SU-DHL-6 (cell line): ENCODE results near the gene CYTH4.

ENCODE experiments used
- H2AFZ ChIP-seq: fragments of 200-600 bp; sonication (generic); 2 replicates; pipeline ENCODE4 v1.6.1; 2014; ENCODE audit warnings: low read depth, mild to moderate bottlenecking, moderate library complexity, mixed read lengths, antibody characterized with exemption, low read length; ENCODE audit not compliant: severe bottlenecking
- H3F3A ChIP-seq: fragments of 200-600 bp; shearing (Covaris generic); 2 replicates; pipeline ENCODE4 v1.6.0; 2016; ENCODE audit warnings: antibody characterized with exemption, mild to moderate bottlenecking; ENCODE audit not compliant: insufficient read depth
- H3K27ac ChIP-seq: fragments of 200-600 bp; sonication (generic); 2 replicates; pipeline ENCODE4 v1.5.1; 2016; ENCODE audit warnings: low read depth, mild to moderate bottlenecking, low read length, moderate library complexity, mixed read lengths
- H3K27me3 ChIP-seq: fragments of 200-600 bp; sonication (generic), shearing (Covaris generic); 2 replicates; pipeline ENCODE4 v1.6.0; 2014; ENCODE audit warnings: mild to moderate bottlenecking, low read length
- H3K36me3 ChIP-seq: fragments of 200-600 bp; sonication (generic); 2 replicates; pipeline ENCODE4 v1.6.1; 2014; ENCODE audit warnings: mild to moderate bottlenecking, low read length, mixed read lengths
- H3K4me2 ChIP-seq: fragments of 300-600, 200-600 bp; shearing (Covaris generic), sonication (generic); 2 replicates; pipeline ENCODE4 v1.6.0; 2014; ENCODE audit warnings: low read length, low read depth, mild to moderate bottlenecking; ENCODE audit not compliant: poor library complexity, severe bottlenecking
- H3K4me3 ChIP-seq: fragments of 200-600 bp; sonication (generic); 2 replicates; pipeline ENCODE4 v1.5.1; 2014; ENCODE audit warnings: antibody characterized with exemption, low read length, mild to moderate bottlenecking, mixed read lengths; ENCODE audit not compliant: insufficient read depth, poor library complexity, severe bottlenecking
- H3K79me2 ChIP-seq: fragments of 200-600 bp; sonication (generic); 2 replicates; pipeline ENCODE4 v1.6.1; 2014; ENCODE audit warnings: mild to moderate bottlenecking, low read length, moderate library complexity; ENCODE audit not compliant: insufficient read depth
- H3K9ac ChIP-seq: fragments of 200-600 bp; sonication (generic); 2 replicates; pipeline ENCODE4 v1.7.0; 2014; ENCODE audit warnings: mild to moderate bottlenecking, low read length
- H3K9me2 ChIP-seq: fragments of 200-600 bp; sonication (generic); replicated peaks from 2 replicates; pipeline ENCODE4 v1.6.1; 2014; ENCODE audit warnings: low read length; ENCODE audit not compliant: insufficient read depth
- H3K9me3 ChIP-seq: fragments of 200-600 bp; sonication (generic); 2 replicates; pipeline ENCODE4 v1.6.1; 2014; ENCODE audit warnings: low read length, mixed read lengths; ENCODE audit not compliant: insufficient read depth
- H4K20me1 ChIP-seq: fragments of 200-600 bp; sonication (generic); 2 replicates; pipeline ENCODE4 v1.6.1; 2014; ENCODE audit warnings: low read depth, mild to moderate bottlenecking, antibody characterized with exemption, low read length, moderate library complexity, mixed read lengths
- EZH2phosphoT487 ChIP-seq: fragments of 200-600 bp; sonication (generic), shearing (Covaris generic); conservative IDR thresholded peaks from 2 replicates; pipeline ENCODE4 v1.6.1; 2018; ENCODE audit warnings: mild to moderate bottlenecking, antibody characterized with exemption, low read length, moderate library complexity, mixed read lengths
- TF ChIP-seq, protein P1 (sequence below): fragments of 200-600 bp; sonication (generic); IDR thresholded peaks from one replicate; pipeline ENCODE4 v1.5.1; 2017; ENCODE audit warnings: antibody characterized with exemption, mild to moderate bottlenecking, low read length, moderate library complexity; ENCODE audit not compliant: insufficient read depth, poor library complexity, severe bottlenecking

CYTH4 gene

DNA sequence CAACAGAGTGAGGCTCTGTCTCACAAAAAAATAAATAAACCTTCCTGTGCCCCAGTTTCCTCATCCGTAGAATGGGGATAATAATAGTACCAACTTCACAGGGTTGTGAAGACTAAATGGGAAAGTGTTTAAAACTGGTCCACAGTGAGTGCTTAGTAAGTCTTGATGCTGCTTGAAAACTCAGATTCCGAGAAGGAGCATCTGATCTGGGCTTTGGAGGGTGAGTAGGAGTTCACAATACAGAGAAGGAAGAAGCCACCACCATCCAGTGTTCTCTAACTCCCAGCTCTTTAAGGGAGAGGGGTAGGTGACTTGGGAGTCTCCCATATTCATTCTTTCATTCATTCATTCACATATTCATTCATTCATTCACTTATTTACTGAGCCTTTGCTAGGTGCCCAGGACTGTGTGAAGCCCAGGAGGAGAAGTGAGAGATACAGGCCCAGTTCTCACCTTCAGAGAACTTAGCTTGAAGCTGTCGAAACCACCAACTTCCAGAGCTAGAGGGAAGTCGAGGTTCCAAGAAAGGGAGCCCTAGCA is 17.7 kb downstream of the CYTH4 start:
- no peak overlapping the region for H3K4me2 ChIP-seq
- no peaks in the 10 kb centered on the region for H3K27me3 ChIP-seq
- no peak overlapping the region for H2AFZ ChIP-seq
- TF ChIP-seq EZH2phosphoT487, result no peak
- TF ChIP-seq, protein P1, sequence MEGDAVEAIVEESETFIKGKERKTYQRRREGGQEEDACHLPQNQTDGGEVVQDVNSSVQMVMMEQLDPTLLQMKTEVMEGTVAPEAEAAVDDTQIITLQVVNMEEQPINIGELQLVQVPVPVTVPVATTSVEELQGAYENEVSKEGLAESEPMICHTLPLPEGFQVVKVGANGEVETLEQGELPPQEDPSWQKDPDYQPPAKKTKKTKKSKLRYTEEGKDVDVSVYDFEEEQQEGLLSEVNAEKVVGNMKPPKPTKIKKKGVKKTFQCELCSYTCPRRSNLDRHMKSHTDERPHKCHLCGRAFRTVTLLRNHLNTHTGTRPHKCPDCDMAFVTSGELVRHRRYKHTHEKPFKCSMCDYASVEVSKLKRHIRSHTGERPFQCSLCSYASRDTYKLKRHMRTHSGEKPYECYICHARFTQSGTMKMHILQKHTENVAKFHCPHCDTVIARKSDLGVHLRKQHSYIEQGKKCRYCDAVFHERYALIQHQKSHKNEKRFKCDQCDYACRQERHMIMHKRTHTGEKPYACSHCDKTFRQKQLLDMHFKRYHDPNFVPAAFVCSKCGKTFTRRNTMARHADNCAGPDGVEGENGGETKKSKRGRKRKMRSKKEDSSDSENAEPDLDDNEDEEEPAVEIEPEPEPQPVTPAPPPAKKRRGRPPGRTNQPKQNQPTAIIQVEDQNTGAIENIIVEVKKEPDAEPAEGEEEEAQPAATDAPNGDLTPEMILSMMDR, result no peak
- no peak overlapping the region for H3K27ac ChIP-seq
- no peak overlapping the region for H3K9ac ChIP-seq
- H4K20me1 ChIP-seq, result no peaks in the 10 kb centered on the region
- H3K4me3 ChIP-seq, result no peak overlapping the region
- no peaks in the 10 kb centered on the region for H3F3A ChIP-seq
- no peaks in the 10 kb centered on the region for H3K36me3 ChIP-seq
- no peaks in the 10 kb centered on the region for H3K79me2 ChIP-seq
- no peaks in the 10 kb centered on the region for H3K9me2 ChIP-seq
- H3K9me3 ChIP-seq, result no peaks in the 10 kb centered on the region

DNA sequence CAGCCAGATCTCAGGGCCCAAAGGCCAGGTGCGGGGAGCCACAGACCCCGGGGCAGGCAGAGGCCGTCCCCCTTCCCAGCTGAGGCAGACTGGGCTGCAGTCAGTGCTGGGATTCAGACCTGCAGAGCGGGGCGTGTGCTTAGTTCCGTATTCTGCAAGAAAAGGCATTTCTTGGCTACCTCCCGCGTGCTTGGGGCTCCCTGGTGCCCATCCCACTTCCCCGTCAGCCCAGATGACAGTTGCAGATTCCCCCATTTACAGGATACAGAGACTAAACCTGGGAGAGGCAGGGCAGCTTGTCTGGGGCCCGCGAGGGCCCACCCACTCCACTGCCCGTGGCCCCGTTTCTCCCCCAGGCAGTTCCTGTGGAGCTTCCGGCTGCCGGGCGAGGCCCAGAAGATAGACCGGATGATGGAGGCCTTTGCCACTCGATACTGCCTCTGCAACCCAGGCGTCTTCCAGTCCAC is 18.3 kb downstream of the CYTH4 start:
- Histone ChIP-seq H3K9ac (no peak overlapping the region), H3F3A (no peaks in the 10 kb centered on the region), H3K9me3 (no peaks in the 10 kb centered on the region), H3K4me2 (no peak overlapping the region), H3K27ac (no peak overlapping the region), H3K4me3 (no peak overlapping the region), H3K79me2 (no peaks in the 10 kb centered on the region), H3K36me3 (no peaks in the 10 kb centered on the region), H2AFZ (no peak overlapping the region), H4K20me1 (no peaks in the 10 kb centered on the region), H3K27me3 (no peaks in the 10 kb centered on the region), H3K9me2 (no peaks in the 10 kb centered on the region)
- TF ChIP-seq, protein P1, result no peak
- TF ChIP-seq EZH2phosphoT487, result no peak

DNA sequence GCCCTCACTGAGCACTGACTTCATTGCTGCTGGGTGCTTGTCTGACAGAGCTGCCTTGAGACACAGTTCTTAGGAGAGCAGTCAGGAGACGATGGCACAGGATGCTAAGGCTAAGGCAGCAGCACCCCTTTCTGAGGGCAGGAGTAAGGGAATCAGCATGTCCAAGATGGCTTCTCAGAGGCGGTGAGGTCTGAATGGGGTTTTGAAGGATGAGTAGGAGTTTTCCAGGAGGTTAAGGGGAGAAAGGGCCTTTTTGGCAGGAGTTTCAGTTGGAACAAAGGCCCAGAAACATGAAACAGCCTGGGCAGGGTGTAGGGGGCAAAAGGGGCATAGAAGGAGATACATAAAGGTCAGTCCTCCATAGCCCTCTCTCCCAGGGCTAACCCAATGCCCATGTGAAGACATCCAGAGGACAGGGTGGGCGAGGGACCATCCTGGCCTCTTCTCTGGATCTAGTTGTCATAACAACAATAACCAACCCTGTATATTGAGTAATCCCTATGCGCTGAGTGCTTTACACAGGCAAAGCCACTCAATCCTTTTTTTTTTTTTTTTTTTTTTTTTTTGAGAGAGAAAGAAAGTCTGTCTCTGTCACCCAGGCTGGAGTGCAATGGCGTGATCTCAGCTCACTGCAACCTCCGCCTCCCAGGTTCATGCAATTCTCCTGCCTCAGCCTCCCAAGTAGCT is 19.0 kb downstream of the CYTH4 start:
- Histone ChIP-seq H3K4me3 (no peak overlapping the region), H3K27me3 (no peaks in the 10 kb centered on the region), H2AFZ (no peak overlapping the region), H3K9ac (no peak overlapping the region), H3K9me3 (no peaks in the 10 kb centered on the region), H3K9me2 (no peaks in the 10 kb centered on the region), H3K4me2 (no peak overlapping the region), H3F3A (no peaks in the 10 kb centered on the region), H3K27ac (no peak overlapping the region), H3K79me2 (no peaks in the 10 kb centered on the region), H3K36me3 (no peaks in the 10 kb centered on the region), H4K20me1 (no peaks in the 10 kb centered on the region)
- TF ChIP-seq EZH2phosphoT487, result no peak
- TF ChIP-seq, protein P1, result no peak
